GM12878 (cell line): ENCODE results near the gene ZSWIM9. TPM values are rescaled to one million over a fixed set of nuclear protein-coding genes. Genes with fewer than 3 reads are reported as not detected.

Source experiments
- ATAC-seq: fragments of 200-7000 bp; cut with Tn5 transposase; 3 replicates; pipeline ENCODE4 v1.9.1; 2020; ENCODE audit warnings: mild to moderate bottlenecking, moderate library complexity
- BruUV-seq: library from RNA; stranded (reverse); fragments of 400-500 nt; replicated peaks from 2 replicates; lab custom pipeline; 2021; lab: Mats Ljungman, UMichigan
- CTCF ChIA-PET: fragments of 300-600 bp; sonication (Branson Sonifier 250); formaldehyde crosslinking; extraction: SDS; loops from one replicate; lab custom pipeline; 2021; ENCODE audit warnings: inconsistent platforms; lab: Yijun Ruan, JAX
- POLR2A ChIA-PET: fragments of 350-600 bp; formaldehyde crosslinking; extraction: SDS; loops from one replicate; lab custom pipeline; 2021; ENCODE audit warnings: inconsistent platforms; lab: Charles Lee
- RAD21 ChIA-PET: fragments of 300-600 bp; sonication (Branson Sonifier 250); formaldehyde crosslinking; loops from one replicate; lab custom pipeline; 2023; ENCODE audit warnings: antibody characterized with exemption; ENCODE audit not compliant: unreplicated experiment; lab: Charles Lee
- SMC1A ChIA-PET: fragments of 300-600 bp; sonication (Branson Sonifier 250); formaldehyde crosslinking; loops from one replicate; lab custom pipeline; 2023; ENCODE audit not compliant: unreplicated experiment, uncharacterized antibody; lab: Charles Lee
- DNase-seq: peaks from one replicate; pipeline ENCODE4 v3.0.0-alpha.2; 2011; ENCODE audit warnings: low read depth, low spot score
- FAIRE-seq: peaks from 3 replicates; lab custom pipeline; 2011; peaks lifted over from hg19 to GRCh38; lab: Jason Lieb, UNC
- H2AFZ ChIP-seq: 2 replicates; pipeline ENCODE4 v1.6.0; 2011; ENCODE audit warnings: low read depth, low read length, control low read depth; ENCODE audit not compliant: control insufficient read depth
- H3K27ac ChIP-seq: 2 replicates; pipeline ENCODE4 v1.5.1; 2011; ENCODE audit warnings: control low read depth; ENCODE audit not compliant: control insufficient read depth, insufficient read depth
- H3K27me3 ChIP-seq, 2 experiments: replicated peaks in 1 of 2; 2 replicates each; pipeline versions ENCODE4 v1.6.0 to v1.6.1; 2011; ENCODE audit warnings: low read length in 1 of 2; ENCODE audit not compliant: control insufficient read depth in 2 of 2, insufficient read depth in 2 of 2
- H3K36me3 ChIP-seq, 2 experiments: 2 replicates each; pipeline ENCODE4 v1.5.1; 2011; ENCODE audit warnings: low read length in 1 of 2; ENCODE audit not compliant: control insufficient read depth in 2 of 2, insufficient read depth in 2 of 2
- H3K4me1 ChIP-seq: 2 replicates; pipeline ENCODE4 v1.6.1; 2011; ENCODE audit warnings: mild to moderate bottlenecking, low read length, moderate library complexity, mixed read lengths; ENCODE audit not compliant: control insufficient read depth, insufficient read depth
- H3K4me2 ChIP-seq: 2 replicates; pipeline ENCODE4 v1.6.0; 2011; ENCODE audit warnings: control low read depth; ENCODE audit not compliant: control insufficient read depth, insufficient read depth
- H3K4me3 ChIP-seq: fragments of 200-600 bp; sonication (generic); 2 replicates; pipeline ENCODE4 v1.5.1; 2016
- H3K79me2 ChIP-seq: 2 replicates; pipeline ENCODE4 v1.6.0; 2011; ENCODE audit warnings: low read length; ENCODE audit not compliant: control insufficient read depth, insufficient read depth
- H3K9ac ChIP-seq: 2 replicates; pipeline ENCODE4 v1.8.0; 2011; ENCODE audit warnings: low read length, control low read depth, mixed read lengths; ENCODE audit not compliant: control insufficient read depth, insufficient read depth
- H3K9me3 ChIP-seq: replicated peaks from 3 replicates; pipeline ENCODE4 v1.5.1; 2011; ENCODE audit warnings: mild to moderate bottlenecking, low read length; ENCODE audit not compliant: control insufficient read depth, insufficient read depth
- H4K20me1 ChIP-seq: 2 replicates; pipeline ENCODE4 v1.6.0; 2011; ENCODE audit not compliant: control insufficient read depth, insufficient read depth
- MXI1 ChIP-seq: fragments of 150-350 bp; IDR thresholded peaks from 2 replicates; pipeline ENCODE4 v1.6.1; 2011; ENCODE audit warnings: low read depth, mild to moderate bottlenecking, inconsistent platforms, low read length, improper control_type of control experiment
- WGBS: methylation state at CpG from one replicate; pipeline ENCODE4 v1.1.6; 2016; ENCODE audit warnings: low lambda C conversion rate; ENCODE audit not compliant: insufficient replicate concordance, insufficient coverage; ENCODE audit errors: missing lambda C conversion rate; 5-methylcytosine and 5-hydroxymethylcytosine counted together
- in situ Hi-C: fragments of 300-500 bp; cut with MboI; formaldehyde crosslinking; loops from 9 replicates; pipeline ENCODE4 v1.14.3; 2018; ENCODE audit warnings: mixed read lengths
- intact Hi-C: fragments of 100-400 bp; cut with micrococcal nuclease; formaldehyde crosslinking; loops from one replicate; pipeline ENCODE4 v1.14.2; 2022; ENCODE audit not compliant: unreplicated experiment
- polyA plus RNA-seq, 11 experiments: library from polyadenylated mRNA; depleted of rRNA in 4 of 11; unstranded in 6 of 11; stranded (reverse) in 5 of 11; fragments of >200 nt; fragmentation: Nextera tagmentation in 4 of 11; fragmentation: Illumina TruSeq in 1 of 11; extraction: Ambion mirVana in 4 of 11; extraction: Trizol in 1 of 11; gene quantifications; 1 replicate in 1 of 11; 2 replicates in 10 of 11; pipeline versions ENCODE4 v1.2.1 to v1.2.3, GENCODE V29; 2011 to 2016; ENCODE audit warnings: inconsistent platforms in 2 of 11, missing spikeins in 2 of 11, low read depth in 1 of 11
- total RNA-seq, 4 experiments: library from RNA; depleted of rRNA in 3 of 4; stranded (reverse); fragments of >200 nt in 3 of 4; fragmentation: Illumina TruSeq in 1 of 4; extraction: Trizol in 1 of 4; gene quantifications; 2 replicates each; pipeline versions ENCODE4 v1.2.1 to v1.2.3, GENCODE V29; 2013 to 2021
- TF ChIP-seq, protein P1 (sequence below): fragments of 150-350 bp; IDR thresholded peaks from 2 replicates; pipeline ENCODE4 v1.6.1; 2016; ENCODE audit warnings: low read depth, low read length
- TF ChIP-seq, protein P2 (sequence below): fragments of 450-650 bp; formaldehyde crosslinking; IDR thresholded peaks from 2 replicates; pipeline ENCODE4 v1.5.0; 2022; ENCODE audit warnings: mild to moderate bottlenecking, missing genetic modification characterization

The ZSWIM9 gene
- total and polyA plus RNA-seq, 10 of the 15 experiments (the other 5 are each of a cell fraction or from before 2014, with no cell fraction given): 0.29 to 6.2 (median 1.4) TPM; not detected in 1

DNA sequence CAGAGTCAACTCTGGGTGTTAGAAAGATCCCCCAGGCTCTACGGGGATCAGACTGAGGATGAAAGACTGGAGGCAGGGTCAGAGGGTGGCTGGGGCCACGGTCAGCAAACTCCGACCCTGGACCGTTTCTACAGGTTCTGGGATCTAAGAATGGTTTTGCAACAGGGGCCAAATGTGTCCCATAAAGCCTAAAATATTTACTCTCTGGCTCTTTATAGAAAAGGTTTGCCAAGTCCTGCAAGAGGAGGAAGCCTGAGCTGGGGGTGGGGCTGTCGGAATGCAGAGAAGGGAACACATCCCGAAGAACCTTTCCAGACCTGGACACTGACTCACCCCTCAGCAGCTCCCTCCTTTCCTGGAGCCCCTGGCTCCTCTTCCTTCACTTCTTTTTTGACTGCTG lies 21.1 kb upstream of the ZSWIM9 start:
- Histone ChIP-seq H3K27me3 (no peaks in the 10 kb centered on the region), H3K79me2 (no peaks in the 10 kb centered on the region), H4K20me1 (no peaks in the 10 kb centered on the region), H3K4me1 (no peaks in the 10 kb centered on the region), H3K4me3 (no peak overlapping the region), H3K36me3 (peaks cover 11 to 15% of the 10 kb centered on the region in 2 experiments), H2AFZ (no peak overlapping the region), H3K9ac (no peak overlapping the region), H3K27ac (no peak overlapping the region), H3K4me2 (no peak overlapping the region), H3K9me3 (no peaks in the 10 kb centered on the region)
- BruUV-seq: no TSS peak
- ChIA-PET CTCF (interaction anchor here (0.6 to 11.5 kb wide), 2 partner anchors 43 to 116 kb away, joined by 4 to 192 read pairs; partner anchors contain the start of gene PLA2G4C), POLR2A (no interaction called here), RAD21 (no interaction called here), SMC1A (interaction anchor here (2.5 kb wide), 1 partner anchor 39 kb away, joined by 7 read pairs; the partner anchor contains the start of gene PLA2G4C)
- no peak for ATAC-seq
- TF ChIP-seq, protein P1, sequence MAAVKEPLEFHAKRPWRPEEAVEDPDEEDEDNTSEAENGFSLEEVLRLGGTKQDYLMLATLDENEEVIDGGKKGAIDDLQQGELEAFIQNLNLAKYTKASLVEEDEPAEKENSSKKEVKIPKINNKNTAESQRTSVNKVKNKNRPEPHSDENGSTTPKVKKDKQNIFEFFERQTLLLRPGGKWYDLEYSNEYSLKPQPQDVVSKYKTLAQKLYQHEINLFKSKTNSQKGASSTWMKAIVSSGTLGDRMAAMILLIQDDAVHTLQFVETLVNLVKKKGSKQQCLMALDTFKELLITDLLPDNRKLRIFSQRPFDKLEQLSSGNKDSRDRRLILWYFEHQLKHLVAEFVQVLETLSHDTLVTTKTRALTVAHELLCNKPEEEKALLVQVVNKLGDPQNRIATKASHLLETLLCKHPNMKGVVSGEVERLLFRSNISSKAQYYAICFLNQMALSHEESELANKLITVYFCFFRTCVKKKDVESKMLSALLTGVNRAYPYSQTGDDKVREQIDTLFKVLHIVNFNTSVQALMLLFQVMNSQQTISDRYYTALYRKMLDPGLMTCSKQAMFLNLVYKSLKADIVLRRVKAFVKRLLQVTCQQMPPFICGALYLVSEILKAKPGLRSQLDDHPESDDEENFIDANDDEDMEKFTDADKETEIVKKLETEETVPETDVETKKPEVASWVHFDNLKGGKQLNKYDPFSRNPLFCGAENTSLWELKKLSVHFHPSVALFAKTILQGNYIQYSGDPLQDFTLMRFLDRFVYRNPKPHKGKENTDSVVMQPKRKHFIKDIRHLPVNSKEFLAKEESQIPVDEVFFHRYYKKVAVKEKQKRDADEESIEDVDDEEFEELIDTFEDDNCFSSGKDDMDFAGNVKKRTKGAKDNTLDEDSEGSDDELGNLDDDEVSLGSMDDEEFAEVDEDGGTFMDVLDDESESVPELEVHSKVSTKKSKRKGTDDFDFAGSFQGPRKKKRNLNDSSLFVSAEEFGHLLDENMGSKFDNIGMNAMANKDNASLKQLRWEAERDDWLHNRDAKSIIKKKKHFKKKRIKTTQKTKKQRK: no peak
- no peak for TF ChIP-seq MXI1
- TF ChIP-seq, protein P2, sequence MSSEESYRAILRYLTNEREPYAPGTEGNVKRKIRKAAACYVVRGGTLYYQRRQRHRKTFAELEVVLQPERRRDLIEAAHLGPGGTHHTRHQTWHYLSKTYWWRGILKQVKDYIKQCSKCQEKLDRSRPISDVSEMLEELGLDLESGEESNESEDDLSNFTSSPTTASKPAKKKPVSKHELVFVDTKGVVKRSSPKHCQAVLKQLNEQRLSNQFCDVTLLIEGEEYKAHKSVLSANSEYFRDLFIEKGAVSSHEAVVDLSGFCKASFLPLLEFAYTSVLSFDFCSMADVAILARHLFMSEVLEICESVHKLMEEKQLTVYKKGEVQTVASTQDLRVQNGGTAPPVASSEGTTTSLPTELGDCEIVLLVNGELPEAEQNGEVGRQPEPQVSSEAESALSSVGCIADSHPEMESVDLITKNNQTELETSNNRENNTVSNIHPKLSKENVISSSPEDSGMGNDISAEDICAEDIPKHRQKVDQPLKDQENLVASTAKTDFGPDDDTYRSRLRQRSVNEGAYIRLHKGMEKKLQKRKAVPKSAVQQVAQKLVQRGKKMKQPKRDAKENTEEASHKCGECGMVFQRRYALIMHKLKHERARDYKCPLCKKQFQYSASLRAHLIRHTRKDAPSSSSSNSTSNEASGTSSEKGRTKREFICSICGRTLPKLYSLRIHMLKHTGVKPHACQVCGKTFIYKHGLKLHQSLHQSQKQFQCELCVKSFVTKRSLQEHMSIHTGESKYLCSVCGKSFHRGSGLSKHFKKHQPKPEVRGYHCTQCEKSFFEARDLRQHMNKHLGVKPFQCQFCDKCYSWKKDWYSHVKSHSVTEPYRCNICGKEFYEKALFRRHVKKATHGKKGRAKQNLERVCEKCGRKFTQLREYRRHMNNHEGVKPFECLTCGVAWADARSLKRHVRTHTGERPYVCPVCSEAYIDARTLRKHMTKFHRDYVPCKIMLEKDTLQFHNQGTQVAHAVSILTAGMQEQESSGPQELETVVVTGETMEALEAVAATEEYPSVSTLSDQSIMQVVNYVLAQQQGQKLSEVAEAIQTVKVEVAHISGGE (CRISPR knock-in tag): no peak
- in situ Hi-C loops (no loop called here), intact Hi-C loops (no loop called here)
- FAIRE-seq: no peak
- 89% methylated on average over 6 of the region's 6 CpGs for WGBS
- DNase-seq: no peak
